GM19467 (cell line): ENCODE results near the gene KIAA0319L.
A peak's percentile ranks its signal among the peaks of the same experiment; 100 is the strongest.

ENCODE experiments used
- ATAC-seq: cut with Tn5 transposase; IDR thresholded peaks from one replicate; pipeline ENCODE4 v1.9.1; 2021; ENCODE audit warnings: mild to moderate bottlenecking, moderate library complexity; ENCODE audit not compliant: unreplicated experiment

The KIAA0319L gene

DNA sequence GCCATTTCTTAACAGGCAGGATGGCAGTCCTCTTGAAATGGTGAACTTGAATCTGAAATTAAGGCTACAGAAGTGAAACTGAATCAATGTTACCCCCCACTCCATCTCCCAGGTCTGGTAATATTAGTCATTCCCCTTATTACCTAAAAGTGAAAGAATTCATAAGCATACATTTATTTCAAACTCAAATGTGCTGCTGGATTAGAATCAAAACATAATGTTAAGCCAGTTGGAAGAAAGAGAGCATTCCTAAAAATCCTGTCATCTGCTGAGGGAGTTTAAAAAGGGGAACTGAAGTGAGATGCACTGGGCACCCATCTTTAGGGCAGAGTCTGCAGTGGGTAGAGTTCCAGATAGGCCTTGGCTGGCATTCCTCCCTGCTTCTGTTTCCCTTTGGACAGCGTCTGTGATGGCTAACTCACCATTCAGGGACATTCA, 17.4 kb downstream of the KIAA0319L start:
- no peak for ATAC-seq

DNA sequence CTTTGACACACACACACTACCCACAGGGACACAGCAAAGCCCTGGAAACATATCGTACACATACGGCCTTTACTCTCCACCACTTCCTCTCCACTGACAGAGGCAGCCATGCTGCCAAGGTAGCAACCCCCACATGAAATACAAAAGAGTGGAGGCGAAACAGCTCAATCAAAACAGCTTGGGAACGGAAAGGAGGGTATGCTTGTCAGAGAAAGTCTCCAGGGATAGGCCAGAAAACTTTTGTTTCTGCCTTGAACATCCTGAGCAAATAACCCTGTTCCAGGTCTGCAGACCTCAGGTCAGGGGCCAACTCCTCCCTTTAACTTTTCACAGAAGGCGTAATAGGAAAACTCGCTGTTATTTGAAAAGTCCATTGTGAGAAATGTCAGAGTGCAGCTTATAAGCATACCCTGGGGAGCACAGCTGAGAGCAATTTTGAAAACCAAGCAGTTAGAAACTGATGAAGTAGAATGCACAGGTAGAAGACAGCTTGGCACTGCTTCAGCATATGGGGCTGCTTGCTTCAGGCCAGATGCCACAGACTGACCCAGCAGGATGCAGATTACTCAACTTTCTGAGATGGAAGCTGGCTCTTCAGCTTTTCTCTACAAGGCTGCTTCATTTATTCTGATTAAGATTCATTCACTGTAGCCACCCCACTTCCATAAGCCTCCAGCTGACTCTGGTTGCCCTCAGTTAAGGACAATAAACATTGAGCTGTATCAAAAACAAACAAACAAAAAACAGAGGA, 18.0 kb downstream of the KIAA0319L start:
- ATAC-seq, result no peak

DNA sequence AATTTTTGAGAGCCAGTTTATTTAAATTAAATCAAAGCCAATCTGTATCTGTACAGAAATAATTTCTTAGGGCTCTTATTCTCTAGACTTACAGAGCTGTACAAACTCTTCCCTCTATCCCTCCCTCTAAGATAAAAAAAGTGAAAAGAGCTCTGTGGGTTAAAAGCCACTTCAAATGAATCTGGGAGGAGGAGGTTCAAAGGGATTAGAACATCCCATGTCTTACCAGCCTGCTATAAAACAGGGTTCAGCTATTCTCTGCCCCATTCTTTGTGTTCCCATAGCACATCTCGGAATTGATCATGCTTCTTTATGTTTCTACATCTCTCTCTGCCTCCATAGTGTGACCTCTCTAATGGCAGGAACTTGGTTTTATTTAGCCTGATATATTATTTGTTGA, 19.4 kb downstream of the KIAA0319L start:
- no peak for ATAC-seq

DNA sequence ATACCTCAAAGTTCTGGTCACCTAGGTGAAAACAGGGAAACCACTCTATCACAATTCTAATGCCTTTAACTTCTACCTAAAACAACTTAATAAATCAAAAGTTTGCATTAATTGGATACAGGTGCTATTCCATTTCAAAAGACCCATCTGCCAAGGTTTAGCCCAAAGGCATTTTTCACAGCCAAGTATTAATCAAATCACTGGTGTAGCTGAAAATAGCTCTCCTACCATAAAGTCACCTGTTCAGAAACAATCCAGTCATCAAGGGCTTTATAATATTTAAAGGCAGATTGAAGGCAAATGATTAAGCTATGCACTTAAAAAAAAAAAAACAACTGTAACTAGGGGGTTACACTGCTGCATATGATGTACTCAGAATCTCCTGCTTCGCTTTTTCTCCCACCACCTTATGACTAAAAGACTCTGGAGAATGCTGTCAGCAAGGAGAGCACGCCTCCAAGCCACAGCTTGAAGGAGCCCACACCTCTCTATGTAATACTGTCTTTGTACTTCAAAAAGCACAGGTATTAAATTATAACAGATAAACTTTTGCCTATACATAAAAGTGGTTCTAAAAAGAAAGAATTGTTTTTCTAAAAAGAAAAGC, 20.5 kb downstream of the KIAA0319L start:
- no peak for ATAC-seq

DNA sequence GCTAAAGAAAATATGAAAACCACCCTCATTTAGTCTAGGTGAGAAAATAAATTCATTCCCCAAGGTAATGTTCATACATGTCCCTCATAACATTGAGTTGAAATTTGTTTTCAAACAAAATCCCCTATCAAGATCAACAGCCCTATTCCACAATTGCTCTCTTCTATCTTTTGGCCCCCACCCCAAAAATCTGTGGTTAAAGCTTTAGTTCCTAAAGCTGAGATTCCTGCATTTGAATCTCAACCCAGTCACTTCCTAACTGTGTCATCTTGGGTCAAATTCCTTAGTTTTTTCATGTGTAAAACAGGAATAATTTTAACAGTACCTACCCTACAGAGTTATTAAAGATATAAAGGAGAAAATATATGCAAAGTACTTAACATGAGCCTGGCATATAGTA, 22.0 kb downstream of the KIAA0319L start:
- ATAC-seq, result no peak

DNA sequence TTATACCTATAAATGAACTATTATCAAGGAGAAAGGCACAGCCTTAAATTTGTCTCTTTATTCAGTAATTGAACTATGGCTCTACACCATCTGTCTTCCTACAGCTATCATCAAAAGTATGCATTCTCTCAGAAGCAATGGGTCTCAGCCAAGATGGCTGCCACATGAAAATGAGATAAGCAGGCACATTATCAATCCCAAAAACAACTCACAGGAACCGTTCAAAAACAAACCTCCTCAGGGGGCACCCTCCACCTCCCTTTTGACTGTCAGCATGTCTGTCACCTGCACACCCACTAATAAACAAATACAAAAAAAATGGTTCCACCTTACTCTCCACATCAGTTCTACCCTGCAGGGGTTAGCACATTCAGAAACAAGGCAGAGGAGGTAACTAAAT, 23.6 kb downstream of the KIAA0319L start:
- no peak for ATAC-seq

DNA sequence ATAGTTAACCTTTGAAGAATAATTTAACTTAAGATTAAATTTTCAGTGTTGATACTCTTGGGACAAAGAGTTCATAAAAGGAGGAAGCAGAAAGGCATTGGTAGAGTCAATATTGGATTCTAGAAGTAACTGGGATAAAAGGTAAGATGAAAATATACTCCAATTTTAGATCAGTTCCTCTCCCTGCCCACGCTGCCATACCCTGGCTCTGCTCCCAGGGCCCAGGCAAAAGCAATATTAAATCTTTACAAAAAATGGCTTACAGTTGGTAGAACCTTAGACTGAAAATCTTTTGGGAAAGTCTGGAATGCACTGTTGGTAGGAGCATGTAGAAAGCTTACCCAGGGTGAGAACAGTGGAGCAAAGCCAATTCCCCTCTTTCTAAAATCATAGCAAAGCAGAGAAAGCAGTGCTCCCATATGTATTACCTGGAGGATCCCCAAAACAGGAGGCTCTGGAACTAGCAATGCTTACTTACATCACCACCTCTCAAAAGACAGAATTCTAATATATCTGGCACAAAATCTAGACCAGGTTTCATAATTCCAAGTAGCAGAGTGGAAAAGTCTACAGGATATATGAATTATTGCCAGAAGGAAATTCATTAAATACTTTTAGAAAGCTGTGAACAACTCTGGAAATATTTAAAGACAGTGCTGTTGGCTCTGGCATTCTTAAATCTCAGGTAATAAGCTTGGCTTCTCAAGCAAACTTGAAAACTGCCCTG, 24.5 kb downstream of the KIAA0319L start:
- no peak for ATAC-seq

DNA sequence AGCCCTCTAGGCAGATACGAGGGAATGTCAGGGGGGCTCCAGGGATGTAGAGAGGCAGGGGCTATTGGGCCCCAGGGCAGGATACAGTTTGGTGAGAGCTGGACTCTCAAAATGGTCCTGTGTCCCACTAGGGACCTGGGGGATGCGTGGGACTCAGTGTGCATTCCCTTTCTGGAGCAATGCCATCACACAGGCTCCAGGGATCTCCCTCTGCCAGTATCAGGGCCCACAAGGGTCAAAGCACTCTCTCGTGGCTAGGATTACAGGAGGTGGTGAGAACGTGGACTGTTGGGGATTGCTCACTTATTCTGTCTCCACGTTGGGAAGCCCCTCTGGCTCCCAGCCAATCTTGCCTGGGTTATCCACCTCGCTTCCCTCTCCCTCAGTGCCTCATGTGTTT, 25.8 kb downstream of the KIAA0319L start:
- ATAC-seq, result no peak

DNA sequence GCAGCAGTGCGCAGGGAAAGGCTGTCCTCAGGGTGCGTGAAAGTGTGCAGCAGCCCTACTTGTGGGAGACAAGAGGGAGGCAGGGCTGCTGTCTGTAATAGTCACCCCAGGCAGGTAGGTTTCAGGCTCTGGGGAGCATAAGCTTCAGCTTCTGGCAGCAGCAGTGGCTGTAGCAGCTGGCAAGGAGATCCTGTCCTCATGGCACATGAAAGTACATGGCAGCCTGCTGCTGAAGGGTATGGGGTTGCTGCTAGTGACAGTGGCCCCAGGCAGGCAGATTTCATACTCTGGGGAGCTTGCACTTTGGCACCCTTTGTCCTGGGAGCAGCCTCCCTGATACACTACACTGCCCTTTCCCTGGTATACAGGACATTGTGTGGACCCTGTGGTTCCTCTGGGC, 26.3 kb downstream of the KIAA0319L start:
- no peak for ATAC-seq

DNA sequence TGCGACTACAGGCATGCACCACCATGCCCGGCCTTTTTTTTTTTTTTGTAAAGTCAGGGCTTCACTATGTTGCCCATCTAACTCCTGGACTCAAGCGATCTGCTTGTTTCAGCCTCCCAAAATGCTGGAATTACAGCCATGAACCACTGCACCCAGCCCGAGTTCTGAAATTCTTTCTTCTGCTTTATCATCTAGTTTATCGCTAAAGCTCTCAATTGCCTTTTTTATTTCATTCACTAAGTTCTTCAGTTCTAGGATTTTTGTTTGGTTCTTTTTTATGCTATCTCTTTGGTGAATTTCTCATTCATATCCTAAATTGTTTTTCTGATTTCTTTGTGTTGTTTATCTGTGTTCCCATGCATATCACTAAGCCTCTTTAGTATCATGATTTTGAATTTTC, 27.0 kb downstream of the KIAA0319L start:
- no peak for ATAC-seq

DNA sequence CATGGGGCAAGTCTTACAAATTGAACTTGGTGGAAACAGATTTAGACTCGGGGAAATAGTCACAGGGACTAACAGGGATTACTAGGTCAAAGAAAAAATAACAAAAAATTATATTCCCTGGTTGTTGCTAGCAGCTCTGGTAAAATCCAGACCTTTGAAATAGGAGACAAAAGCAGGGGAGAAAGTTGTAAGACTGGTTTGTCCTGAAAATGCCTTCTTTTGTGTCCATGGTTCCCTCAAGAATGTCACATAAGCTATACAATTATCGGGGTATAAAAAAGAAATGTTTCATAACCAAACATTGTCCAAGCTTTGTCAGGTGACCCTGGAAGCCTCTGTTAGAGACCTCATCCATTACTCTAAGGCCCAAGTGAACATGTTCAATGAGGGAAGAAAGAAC, 33.1 kb downstream of the KIAA0319L start:
- ATAC-seq, result no peak

DNA sequence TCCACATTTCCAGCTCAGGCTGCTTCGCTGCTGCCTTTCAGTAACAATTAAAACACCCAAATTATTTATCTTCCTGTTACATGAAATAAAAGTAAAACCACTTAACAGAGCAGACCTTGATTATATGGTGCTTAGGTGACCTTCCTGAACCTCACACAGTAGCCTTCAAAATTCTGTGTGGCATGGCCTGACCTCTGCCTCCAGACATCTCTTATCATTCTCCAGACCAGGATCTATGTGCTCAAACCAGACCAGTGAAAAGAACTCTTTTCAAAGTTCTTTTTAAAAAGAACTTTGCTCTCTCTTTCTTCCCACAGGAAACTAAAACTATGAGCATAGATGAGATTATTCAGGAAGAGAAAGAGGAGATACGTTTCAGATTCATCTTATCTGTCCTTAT, 37.8 kb downstream of the KIAA0319L start:
- no peak for ATAC-seq

DNA sequence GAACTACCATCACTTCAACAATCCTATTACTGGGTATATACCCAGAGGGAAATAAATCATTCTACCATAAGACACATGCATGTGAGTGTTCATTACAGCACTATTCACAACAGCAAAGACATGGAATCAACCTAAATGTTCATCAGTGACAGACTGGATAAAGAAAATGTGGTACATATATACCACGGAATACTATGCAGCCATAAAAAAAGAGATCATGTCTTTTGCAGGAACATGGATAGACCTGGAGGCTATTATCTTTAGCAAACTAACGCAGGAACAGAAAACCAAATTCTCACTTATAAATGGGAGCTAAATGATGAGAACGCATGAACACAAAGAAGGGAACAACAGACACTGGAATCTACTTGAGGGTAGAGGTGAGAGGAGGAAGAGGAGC, 39.0 kb downstream of the KIAA0319L start:
- ATAC-seq, result no peak

DNA sequence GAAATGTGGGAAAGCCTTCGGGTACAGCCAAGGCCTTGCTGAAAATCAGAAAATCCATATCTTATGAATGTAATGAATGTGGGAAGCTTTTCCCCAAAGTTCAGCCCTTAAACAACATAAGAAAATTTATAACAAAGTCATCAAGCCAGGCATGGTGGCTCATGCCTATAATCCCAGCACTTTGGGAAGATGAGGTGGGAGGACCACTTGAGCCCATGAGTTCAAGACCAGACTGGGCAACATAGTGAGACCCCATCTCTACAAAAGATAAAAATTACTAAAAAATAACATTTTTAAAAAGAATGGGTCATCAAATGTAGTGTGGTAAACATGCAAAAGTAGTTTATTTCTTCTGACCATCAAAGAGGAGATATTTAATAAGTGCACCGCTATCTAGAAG, 45.9 kb downstream of the KIAA0319L start:
- no peak for ATAC-seq

DNA sequence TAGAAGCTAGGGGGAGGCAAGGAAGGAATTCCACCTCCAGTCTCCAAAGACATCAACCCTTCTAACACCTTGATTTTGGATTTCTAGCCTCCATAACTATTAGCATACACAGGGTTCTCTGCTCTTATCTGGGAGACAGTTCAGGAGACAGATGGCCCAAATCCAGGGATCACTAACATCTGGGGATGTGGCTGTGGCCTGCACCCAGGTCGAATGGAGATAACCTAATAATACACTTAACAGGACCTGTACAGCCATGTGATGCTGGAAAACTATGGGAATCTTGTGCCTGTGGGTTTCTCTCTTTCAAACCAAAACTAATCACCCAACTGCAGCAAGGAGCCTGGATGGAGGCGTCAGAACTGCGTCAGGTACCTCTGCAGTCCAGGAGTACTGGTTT, 47.6 kb downstream of the KIAA0319L start:
- no peak for ATAC-seq

DNA sequence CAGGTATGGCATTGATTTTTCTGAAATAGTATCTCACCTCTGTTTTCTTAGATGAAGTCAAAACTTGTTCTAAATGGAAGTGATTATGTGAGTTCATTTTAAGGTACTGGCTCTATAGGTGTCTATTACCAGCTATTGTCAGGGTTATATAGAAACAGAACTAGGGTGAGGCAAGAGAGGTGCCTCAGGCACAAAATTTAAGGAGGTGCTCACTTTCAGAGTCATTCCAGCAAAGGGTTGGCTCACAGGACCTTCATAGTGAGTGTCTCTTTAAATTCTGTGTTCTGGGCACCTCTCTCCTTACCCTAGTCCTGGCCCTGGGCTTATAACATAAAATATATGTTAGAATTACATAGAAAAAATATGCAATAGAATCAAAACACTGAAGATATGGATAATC, 49.3 kb downstream of the KIAA0319L start:
- ATAC-seq, result no peak

DNA sequence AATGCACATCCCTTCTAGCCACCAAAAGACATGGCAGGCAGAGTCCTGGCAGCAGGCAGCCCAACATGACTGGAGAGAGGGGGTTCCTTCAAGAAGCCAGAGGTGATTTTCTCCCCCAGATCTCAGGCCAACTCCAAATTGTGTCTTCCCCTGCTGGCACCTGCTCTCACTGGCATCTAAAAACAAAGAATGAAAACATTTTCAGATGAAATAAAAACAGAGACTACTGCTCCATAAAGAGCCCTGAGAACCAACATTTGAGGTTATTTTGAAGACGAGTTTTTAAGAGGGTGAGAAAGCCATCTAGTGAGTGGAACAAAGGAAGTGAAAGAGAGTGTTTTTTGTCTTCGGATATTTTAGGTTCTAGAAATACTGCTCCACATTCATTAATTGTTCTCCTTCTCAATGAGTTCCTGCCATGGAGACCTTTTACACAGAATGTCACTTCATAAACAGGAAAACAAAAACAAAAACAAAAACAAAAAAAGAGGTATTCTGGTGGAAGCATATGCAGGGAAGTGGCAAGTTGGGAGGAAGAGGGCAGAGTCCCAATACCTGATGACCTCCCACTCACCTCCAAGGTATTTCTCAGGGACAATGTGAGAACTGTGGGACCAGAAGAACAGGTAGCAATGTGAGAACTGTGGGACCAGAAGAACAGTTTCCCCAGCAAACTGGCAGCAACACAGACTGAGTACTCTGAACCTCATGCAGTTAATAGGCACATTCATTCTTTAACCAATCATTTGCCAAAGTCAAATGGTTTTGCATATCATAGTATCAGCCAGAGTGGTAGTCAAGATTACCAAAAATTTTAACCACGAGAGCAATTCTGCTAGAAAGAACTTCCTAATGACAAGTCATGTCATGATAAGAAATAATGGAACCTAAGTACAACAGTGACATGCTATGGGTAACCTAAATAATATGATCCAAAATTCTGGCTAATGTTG, 50.0 kb downstream of the KIAA0319L start:
- no peak for ATAC-seq

DNA sequence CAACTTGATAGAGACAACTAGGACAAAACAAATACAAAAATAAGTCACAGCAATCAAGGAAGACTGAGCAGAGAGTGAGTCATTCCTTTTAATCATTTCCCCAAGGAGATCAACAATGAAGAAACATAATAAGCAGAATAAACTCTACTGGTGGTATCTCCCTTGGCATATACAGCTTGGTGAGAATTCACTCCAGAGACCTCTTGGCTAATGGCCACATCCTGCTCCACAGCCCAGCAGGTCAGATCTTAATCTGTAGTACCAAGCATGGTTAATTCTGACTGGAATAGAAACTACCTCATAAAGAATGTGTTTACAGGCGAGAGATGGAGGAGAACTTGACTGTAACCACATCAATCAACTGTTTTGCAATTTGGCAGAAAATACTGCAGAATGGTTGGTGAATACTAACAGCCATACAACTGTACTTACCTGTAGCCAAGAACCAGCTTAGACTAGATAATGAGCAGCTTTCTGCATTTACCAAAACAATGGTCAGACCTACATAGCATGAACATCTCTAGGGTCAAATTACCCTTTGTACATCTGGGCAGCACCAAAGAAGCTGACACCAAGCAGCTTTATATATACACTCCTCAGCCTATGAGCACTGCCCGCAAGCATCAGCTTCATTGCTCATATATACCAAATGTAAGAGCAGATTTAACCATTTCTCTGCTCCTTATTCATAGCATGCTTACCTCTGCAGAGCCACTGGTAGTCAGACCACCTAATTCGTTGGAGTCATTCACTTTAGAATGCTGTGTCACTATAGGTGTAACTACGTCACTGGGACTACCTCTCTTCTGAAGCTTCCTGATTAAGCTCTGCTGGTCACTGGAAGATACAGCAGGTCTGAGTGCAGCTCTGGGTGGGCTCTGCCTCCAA, 51.0 kb downstream of the KIAA0319L start:
- ATAC-seq, result peak; percentile 46

DNA sequence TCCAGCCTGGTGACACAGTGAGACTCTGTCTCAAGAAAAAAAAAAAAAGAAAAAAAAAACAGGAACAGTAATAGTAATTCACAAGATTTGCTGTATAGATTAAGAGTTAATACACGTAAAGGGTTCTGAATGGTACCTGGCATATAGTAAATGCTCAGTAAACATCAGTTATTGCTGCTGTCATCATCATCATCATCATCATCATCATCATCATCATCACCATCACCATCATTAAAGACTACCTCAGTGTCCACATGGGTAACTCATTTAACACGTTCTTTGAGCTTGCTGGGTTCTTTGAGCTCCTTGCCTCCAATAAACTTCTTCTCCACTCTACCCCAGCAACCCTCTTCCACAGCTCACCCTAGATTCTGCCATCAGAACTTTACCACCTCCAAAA, 55.0 kb downstream of the KIAA0319L start:
- ATAC-seq, result no peak

DNA sequence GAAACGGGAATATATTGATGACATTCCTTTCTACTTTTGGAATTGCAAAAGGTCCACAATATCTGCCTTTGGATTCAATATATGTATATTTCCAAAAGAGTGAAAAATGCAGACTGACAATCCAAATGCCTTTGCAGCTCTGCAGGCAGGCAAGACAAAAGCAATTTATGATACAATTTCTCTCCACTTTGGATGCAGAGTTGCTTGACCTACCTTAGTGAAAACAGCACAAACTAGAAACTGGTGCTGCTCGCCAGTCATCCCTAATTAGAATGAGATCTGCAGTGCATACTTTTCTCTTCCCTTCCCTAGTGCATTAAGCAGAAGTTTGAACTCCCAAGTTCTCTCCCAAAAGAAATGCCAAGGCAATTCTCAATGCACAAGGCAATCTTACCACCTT, 56.8 kb downstream of the KIAA0319L start:
- no peak for ATAC-seq
